HG03025 (cell line): ENCODE data around the gene RFXANK.
"Not testable (repeated sequence)": the region's sequence is repeated elsewhere in the genome, so short reads cannot be mapped to it uniquely, and the experiment has no call there.

Experiments
- ATAC-seq: cut with Tn5 transposase; IDR thresholded peaks from one replicate; pipeline ENCODE4 v1.9.1; 2021; ENCODE audit warnings: mild to moderate bottlenecking, moderate library complexity; ENCODE audit not compliant: unreplicated experiment, low FRiP score

The RFXANK gene

DNA sequence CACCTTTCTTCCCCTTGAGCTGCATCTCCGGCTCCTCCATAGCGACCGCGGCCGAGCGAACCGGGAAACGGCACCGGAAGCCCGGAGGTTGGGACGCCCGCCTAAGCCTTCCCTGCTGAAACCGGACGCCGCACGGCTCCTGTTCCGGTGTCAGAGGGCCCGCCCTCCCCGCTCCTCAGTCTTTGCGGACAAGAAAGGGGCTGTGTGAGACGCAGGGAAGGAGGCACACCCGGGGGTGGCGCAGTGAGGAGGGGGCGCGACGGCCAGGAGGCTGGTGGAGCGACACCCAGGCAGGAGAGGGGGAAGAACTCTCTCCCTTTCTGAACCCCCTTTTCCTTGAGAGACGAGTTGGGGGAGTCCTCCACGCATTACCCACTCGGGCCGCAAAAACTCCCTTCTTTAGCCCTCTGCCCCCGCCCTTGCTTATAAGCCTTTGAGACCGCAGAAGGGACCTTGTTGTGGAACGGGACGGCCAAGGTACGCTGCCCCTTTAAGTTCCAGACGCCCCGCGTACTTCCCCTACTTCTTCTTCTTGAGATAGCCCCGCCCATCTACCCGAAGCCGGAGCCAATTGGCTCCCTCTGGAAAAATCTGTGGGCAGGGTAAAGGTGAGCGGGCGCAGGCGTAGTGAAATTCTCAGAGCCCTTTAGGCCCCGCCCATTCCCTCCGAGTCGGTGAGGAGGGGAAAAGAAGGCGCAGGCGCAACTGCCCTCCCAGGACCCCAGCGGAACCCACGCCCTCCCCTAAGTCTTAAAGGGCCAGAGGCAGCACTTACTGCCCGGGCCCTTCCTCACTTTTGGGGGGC, at the start of gene RFXANK, which contains the start of gene BORCS8:
Gene RFXANK (plus strand): TSS at position 181 of the 805 bp plus-strand sequence. CDS start 1,689 bp downstream, outside the sequence.
Gene BORCS8 (minus strand): TSS at position 75 of the 805 bp plus-strand sequence. CDS start 35 bp downstream, at position 40.
- peak; percentile 80 for ATAC-seq

GRCh38 chr19:19142347-19142746, 49.7 kb upstream of the RFXANK start:
- ATAC-seq, result no peak

- ATAC-seq, result no peak
Measured at GRCh38 chr19:19145281-19145680, 46.8 kb upstream of the RFXANK start.

DNA sequence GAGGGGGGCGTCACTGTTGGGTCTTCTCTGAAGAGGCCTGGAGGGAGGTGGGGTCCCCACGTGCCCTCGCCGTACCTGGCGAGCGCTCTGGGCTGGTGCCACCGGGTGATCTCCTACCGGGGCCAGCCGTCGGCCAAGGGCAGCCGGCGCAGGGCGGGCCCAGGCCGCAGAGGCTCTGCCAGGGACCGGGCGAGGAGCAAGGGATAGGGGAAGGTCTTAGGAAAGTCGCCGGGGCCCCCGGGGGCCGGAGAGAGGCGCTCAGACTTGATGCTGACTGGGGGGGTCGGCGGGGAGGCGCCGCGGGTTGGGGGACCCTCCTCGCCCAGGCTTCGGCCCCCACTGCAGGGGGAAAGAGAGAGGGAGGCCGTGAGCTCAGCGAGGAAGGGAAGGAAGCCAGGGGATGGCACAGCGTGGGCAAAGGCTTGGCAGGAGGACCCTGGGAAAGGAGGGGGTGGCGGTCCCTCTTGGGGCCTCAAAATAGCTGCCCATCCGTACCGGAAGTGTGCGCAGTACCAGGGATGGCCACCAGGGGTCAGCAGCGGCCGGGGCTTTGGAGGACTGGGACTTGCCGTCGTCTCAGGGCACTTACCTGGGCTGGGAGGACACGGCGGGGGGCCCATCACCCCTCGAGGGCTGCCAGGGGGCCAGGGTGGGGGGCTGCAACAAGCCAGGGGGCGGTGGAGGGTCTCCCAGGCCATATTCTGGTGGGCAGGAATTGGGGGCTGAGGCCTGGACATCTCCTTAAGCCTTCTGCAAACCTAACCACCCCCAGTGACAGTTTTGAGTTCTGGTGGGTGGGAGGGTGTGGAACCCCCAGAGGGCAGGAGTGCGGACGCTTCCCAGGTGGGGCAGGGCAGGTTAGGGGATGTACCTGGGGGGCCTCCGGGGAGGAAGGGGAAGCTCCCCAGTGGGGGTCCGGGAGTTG, 46.1 kb upstream of the RFXANK start:
- no peak for ATAC-seq

DNA sequence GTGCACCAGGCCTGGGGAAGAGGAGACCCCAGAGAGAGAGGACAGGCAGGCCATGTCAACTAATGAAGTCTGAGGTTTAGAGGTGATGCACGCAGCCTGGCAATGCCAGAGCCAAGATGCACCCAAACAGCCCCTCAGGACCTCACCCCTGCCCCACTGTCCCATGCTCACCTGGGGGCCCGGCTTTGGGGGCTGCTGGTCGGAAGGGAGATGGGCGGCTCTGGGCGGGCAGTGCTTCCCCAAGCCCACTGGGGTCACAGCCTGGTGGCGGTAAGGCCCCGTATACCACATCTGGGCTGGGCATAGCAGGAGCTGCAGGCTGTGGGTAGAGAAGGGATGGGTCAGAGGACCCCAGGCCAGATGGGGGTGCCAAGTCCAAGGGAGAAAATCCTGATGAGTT, 45.2 kb upstream of the RFXANK start:
- no peak for ATAC-seq

GRCh38 chr19:19147344-19147743, 44.7 kb upstream of the RFXANK start:
- no peak for ATAC-seq

GRCh38 chr19:19148504-19148903, 43.6 kb upstream of the RFXANK start:
- ATAC-seq, result not testable (repeated sequence)

GRCh38 chr19:19149435-19149834, 42.6 kb upstream of the RFXANK start:
- ATAC-seq, result no peak

GRCh38 chr19:19151418-19151817, 40.6 kb upstream of the RFXANK start:
- ATAC-seq, result no peak

DNA sequence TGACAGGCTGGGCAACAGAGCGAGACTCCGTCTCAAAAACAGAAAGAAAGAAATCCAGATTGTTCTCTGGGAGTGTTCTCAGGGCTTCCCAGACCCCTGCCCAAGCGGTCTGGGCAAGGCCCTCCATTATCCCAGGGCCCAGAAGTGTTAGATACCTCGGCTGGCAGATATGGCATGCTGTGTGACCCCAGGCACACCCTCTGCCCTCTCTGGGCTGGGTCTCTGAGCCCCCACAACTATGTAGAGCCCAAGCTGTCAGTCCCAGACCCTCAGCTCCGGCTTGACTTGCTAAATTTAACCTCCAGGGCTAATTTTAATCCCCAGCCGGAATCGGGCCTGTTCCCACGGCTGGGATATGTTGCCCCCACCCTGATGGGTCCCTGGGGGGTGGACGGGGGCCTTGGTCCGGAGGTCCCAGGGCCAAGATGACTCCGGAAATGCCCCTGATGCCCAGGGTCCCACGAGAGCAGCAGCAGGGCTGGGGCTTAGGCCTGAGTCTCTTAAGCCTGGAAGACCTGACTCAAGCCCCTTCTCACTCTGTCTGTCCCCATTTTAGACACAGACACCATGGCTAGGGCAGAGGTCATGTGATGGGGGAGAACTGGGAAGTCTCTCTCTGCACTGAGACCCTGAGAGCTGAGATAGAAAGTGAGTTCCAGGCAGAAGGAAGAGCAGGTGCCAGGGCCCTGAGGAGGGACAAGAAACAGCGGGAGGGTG, 39.2 kb upstream of the RFXANK start:
- ATAC-seq, result no peak

GRCh38 chr19:19154768-19155494, 37.1 kb upstream of the RFXANK start:
- ATAC-seq, result no peak

DNA sequence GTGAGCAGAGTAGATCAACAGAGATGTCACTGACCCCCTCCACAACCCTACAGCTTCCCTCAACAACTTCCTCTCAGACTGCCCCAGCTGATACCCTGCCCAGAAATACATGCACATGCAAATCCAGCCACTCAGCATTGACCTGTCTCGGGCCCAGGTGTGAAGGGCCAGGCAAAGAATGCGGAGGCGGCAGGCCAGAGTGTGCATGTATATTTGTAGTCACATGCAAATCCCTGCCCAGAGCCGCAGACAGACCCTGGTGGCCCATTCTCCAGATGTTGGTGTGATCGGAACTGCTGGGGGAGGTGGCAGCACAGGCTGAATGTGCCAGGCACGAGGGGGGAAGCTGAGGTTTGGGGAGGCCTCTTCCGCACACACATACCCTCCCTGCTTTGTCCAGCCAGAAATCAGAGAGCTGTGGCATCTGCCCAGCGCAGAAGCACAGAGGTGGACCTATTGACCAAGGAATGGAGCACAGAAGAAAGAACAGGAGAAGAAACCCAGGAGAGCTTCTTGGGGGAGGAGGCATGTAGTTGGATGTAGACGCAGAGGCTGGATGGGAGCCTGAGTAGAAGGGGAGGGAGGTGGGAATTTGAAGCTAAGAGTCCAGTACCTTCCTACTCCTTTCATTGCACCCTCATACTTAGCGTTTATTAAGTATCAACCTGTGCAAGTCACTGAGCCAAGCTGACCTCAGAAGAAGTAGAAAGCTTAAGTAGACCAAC, 36.4 kb upstream of the RFXANK start:
- peak; percentile 59 for ATAC-seq

GRCh38 chr19:19157808-19158207, 34.2 kb upstream of the RFXANK start:
- no peak for ATAC-seq

DNA sequence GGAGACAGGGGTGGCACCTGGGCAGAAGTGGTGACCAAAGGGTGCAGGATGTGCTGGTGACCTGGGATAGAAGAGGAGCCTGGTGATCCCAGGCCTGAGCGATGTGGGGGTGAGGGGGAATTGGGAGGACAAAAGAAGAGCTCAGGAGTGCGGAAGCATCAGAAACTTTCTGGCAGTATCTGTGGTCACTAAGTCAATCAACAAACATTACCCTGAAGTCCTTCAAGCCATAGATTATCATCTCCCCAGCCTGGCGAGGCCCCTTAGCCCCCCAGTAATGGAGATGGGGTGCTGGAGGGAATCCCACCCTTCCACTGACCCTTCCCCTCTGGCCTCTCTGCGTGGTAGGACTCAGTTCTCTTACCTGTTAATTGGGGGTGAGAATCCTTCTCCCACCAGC, 32.5 kb upstream of the RFXANK start:
- ATAC-seq, result no peak

DNA sequence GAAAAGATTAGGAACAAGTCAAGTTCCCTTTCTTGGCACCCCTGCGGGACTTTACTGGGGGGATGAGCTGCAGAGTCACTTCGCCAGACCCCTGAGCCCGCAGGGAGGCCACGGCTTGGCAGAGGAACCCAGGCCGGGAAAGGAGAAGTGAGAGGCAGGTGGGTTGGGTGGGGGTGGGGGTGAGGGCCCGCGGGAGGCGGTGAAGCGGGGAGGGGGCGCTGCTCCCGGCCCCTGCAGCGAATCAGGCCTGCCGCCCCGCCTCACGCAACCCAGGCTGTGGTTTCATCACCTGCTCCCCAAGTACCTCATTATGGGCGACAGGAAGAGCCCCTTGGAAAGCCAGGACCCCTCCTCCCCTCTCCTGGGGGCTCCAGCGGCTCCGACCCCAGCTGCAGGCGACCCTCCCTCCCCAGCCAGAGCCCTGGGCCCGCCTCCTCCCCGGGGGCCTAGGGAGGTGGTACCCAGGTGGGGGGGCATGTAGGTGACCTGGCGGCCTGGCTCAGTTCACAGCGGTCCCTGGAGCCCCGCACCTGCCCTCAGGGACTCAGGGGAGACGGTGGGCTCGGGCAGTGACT, 31.5 kb upstream of the RFXANK start:
- no peak for ATAC-seq

DNA sequence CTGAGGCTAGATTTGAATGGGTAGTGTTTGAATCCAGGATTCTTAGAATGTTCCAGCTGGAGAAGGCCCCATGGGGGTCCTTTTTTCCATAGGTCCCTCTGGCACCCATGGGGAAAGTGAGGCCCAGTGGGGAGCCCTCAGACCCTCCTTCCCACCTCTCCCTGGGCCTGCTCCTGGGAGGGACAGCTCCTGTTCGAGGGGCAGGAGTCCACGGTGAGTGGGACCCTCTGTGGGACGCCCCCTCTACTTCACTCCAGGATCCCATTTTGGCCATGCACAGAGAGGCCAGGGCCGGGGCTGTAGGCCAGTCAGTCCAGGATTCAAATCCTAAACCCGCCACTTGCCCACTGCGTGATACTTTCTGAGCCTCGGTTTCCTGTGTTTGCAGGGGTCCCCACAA, 29.6 kb upstream of the RFXANK start:
- no peak for ATAC-seq

- no peak for ATAC-seq
Measured at GRCh38 chr19:19165396-19165795, 26.7 kb upstream of the RFXANK start.

- no peak for ATAC-seq
Measured at GRCh38 chr19:19167612-19168011, 24.4 kb upstream of the RFXANK start.
